WTC11 (cell line): ENCODE results near the gene OSBPL6.

Source experiments
- CREB1 ChIP-seq: sonication (generic); formaldehyde crosslinking; IDR thresholded peaks from 2 replicates; pipeline ENCODE4 v1.8.0; 2023; ENCODE audit warnings: mild to moderate bottlenecking, missing genetic modification reagents
- ELF4 ChIP-seq: sonication (generic); formaldehyde crosslinking; IDR thresholded peaks from 2 replicates; pipeline ENCODE4 v1.8.1; 2022; ENCODE audit warnings: low read depth, mild to moderate bottlenecking, moderate library complexity, missing genetic modification reagents
- GRHL2 ChIP-seq: fragments of 250-450 bp; sonication (Bioruptor Pico); IDR thresholded peaks from 2 replicates; pipeline ENCODE4 v1.8.0; 2022; ENCODE audit warnings: mild to moderate bottlenecking, moderate library complexity; ENCODE audit not compliant: insufficient replicate concordance, severe bottlenecking
- NFYB ChIP-seq: sonication (generic); formaldehyde crosslinking; conservative IDR thresholded peaks from 2 replicates; pipeline ENCODE4 v1.8.0; 2022; ENCODE audit warnings: low read depth, missing genetic modification reagents
- SMAD3 ChIP-seq: sonication (generic); formaldehyde crosslinking; IDR thresholded peaks from 2 replicates; pipeline ENCODE4 v1.8.0; 2022; ENCODE audit warnings: missing genetic modification reagents, mild to moderate bottlenecking, borderline replicate concordance
- TF ChIP-seq, protein P1 (sequence below): sonication (generic); formaldehyde crosslinking; IDR thresholded peaks from 2 replicates; pipeline ENCODE4 v1.8.1; 2022; ENCODE audit warnings: missing genetic modification reagents, borderline replicate concordance
- TF ChIP-seq, protein P2 (sequence below): fragments of 200-600 bp; IDR thresholded peaks from 2 replicates; pipeline ENCODE4 v1.8.0; 2022; ENCODE audit warnings: antibody characterized with exemption
- TF ChIP-seq, protein P3 (sequence below): sonication (generic); formaldehyde crosslinking; IDR thresholded peaks from 2 replicates; pipeline ENCODE4 v1.8.1; 2023; ENCODE audit warnings: mild to moderate bottlenecking, missing genetic modification reagents, moderate library complexity
- TF ChIP-seq, protein P4 (sequence below): sonication (generic); formaldehyde crosslinking; IDR thresholded peaks from 2 replicates; pipeline ENCODE4 v1.8.0; 2022; ENCODE audit warnings: mild to moderate bottlenecking, missing genetic modification reagents
- TF ChIP-seq, protein P5 (sequence below): fragments of 250-450 bp; sonication (Bioruptor Pico); IDR thresholded peaks from 2 replicates; pipeline ENCODE4 v1.9.0; 2021; ENCODE audit warnings: mild to moderate bottlenecking, borderline replicate concordance
- TF ChIP-seq, protein P6 (sequence below): sonication (generic); formaldehyde crosslinking; IDR thresholded peaks from 2 replicates; pipeline ENCODE4 v1.8.1; 2022; ENCODE audit warnings: low read depth, missing genetic modification reagents, borderline replicate concordance
- TF ChIP-seq, protein P7 (sequence below): sonication (generic); formaldehyde crosslinking; IDR thresholded peaks from 2 replicates; pipeline ENCODE4 v1.8.1; 2022; ENCODE audit warnings: mild to moderate bottlenecking, missing genetic modification reagents, moderate library complexity, borderline replicate concordance

DNA sequence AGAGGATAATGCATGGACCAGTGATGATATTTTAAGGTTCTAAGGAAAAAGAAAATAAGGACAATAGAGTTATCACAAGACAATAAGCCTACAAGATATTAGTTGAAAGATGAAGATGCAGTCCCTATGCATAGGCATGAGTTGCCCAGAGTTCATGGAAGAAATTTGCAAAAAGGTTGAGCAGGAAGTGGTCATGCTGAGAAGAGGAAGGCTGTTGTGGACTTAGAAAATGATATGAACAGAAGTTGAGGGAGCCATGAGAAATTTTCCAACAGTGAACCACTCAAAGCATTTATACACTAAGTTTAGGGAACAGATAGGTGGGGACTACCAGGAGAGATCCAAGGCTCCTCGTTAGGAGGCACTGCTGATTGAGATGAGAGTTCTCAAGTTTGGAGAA lies 3.5 kb downstream of the OSBPL6 start:
- TF ChIP-seq GRHL2 (CRISPR knock-in tag) (no peak), SMAD3 (CRISPR knock-in tag) (no peak), CREB1 (CRISPR knock-in tag) (no peak), ELF4 (CRISPR knock-in tag) (no peak), NFYB (CRISPR knock-in tag) (no peak)
- TF ChIP-seq, protein P1, sequence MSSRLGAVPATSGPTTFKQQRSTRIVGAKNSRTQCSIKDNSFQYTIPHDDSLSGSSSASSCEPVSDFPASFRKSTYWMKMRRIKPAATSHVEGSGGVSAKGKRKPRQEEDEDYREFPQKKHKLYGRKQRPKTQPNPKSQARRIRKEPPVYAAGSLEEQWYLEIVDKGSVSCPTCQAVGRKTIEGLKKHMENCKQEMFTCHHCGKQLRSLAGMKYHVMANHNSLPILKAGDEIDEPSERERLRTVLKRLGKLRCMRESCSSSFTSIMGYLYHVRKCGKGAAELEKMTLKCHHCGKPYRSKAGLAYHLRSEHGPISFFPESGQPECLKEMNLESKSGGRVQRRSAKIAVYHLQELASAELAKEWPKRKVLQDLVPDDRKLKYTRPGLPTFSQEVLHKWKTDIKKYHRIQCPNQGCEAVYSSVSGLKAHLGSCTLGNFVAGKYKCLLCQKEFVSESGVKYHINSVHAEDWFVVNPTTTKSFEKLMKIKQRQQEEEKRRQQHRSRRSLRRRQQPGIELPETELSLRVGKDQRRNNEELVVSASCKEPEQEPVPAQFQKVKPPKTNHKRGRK (CRISPR knock-in tag): no peak
- TF ChIP-seq, protein P2, sequence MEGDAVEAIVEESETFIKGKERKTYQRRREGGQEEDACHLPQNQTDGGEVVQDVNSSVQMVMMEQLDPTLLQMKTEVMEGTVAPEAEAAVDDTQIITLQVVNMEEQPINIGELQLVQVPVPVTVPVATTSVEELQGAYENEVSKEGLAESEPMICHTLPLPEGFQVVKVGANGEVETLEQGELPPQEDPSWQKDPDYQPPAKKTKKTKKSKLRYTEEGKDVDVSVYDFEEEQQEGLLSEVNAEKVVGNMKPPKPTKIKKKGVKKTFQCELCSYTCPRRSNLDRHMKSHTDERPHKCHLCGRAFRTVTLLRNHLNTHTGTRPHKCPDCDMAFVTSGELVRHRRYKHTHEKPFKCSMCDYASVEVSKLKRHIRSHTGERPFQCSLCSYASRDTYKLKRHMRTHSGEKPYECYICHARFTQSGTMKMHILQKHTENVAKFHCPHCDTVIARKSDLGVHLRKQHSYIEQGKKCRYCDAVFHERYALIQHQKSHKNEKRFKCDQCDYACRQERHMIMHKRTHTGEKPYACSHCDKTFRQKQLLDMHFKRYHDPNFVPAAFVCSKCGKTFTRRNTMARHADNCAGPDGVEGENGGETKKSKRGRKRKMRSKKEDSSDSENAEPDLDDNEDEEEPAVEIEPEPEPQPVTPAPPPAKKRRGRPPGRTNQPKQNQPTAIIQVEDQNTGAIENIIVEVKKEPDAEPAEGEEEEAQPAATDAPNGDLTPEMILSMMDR: no peak
- TF ChIP-seq, protein P3, sequence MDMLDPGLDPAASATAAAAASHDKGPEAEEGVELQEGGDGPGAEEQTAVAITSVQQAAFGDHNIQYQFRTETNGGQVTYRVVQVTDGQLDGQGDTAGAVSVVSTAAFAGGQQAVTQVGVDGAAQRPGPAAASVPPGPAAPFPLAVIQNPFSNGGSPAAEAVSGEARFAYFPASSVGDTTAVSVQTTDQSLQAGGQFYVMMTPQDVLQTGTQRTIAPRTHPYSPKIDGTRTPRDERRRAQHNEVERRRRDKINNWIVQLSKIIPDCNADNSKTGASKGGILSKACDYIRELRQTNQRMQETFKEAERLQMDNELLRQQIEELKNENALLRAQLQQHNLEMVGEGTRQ (CRISPR knock-in tag): no peak
- TF ChIP-seq, protein P4, sequence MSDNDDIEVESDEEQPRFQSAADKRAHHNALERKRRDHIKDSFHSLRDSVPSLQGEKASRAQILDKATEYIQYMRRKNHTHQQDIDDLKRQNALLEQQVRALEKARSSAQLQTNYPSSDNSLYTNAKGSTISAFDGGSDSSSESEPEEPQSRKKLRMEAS (CRISPR knock-in tag): no peak
- TF ChIP-seq, protein P5, sequence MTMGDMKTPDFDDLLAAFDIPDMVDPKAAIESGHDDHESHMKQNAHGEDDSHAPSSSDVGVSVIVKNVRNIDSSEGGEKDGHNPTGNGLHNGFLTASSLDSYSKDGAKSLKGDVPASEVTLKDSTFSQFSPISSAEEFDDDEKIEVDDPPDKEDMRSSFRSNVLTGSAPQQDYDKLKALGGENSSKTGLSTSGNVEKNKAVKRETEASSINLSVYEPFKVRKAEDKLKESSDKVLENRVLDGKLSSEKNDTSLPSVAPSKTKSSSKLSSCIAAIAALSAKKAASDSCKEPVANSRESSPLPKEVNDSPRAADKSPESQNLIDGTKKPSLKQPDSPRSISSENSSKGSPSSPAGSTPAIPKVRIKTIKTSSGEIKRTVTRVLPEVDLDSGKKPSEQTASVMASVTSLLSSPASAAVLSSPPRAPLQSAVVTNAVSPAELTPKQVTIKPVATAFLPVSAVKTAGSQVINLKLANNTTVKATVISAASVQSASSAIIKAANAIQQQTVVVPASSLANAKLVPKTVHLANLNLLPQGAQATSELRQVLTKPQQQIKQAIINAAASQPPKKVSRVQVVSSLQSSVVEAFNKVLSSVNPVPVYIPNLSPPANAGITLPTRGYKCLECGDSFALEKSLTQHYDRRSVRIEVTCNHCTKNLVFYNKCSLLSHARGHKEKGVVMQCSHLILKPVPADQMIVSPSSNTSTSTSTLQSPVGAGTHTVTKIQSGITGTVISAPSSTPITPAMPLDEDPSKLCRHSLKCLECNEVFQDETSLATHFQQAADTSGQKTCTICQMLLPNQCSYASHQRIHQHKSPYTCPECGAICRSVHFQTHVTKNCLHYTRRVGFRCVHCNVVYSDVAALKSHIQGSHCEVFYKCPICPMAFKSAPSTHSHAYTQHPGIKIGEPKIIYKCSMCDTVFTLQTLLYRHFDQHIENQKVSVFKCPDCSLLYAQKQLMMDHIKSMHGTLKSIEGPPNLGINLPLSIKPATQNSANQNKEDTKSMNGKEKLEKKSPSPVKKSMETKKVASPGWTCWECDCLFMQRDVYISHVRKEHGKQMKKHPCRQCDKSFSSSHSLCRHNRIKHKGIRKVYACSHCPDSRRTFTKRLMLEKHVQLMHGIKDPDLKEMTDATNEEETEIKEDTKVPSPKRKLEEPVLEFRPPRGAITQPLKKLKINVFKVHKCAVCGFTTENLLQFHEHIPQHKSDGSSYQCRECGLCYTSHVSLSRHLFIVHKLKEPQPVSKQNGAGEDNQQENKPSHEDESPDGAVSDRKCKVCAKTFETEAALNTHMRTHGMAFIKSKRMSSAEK: no peak
- TF ChIP-seq, protein P6, sequence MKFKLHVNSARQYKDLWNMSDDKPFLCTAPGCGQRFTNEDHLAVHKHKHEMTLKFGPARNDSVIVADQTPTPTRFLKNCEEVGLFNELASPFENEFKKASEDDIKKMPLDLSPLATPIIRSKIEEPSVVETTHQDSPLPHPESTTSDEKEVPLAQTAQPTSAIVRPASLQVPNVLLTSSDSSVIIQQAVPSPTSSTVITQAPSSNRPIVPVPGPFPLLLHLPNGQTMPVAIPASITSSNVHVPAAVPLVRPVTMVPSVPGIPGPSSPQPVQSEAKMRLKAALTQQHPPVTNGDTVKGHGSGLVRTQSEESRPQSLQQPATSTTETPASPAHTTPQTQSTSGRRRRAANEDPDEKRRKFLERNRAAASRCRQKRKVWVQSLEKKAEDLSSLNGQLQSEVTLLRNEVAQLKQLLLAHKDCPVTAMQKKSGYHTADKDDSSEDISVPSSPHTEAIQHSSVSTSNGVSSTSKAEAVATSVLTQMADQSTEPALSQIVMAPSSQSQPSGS: no peak
- TF ChIP-seq, protein P7, sequence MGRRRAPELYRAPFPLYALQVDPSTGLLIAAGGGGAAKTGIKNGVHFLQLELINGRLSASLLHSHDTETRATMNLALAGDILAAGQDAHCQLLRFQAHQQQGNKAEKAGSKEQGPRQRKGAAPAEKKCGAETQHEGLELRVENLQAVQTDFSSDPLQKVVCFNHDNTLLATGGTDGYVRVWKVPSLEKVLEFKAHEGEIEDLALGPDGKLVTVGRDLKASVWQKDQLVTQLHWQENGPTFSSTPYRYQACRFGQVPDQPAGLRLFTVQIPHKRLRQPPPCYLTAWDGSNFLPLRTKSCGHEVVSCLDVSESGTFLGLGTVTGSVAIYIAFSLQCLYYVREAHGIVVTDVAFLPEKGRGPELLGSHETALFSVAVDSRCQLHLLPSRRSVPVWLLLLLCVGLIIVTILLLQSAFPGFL: no peak
